Measurements from ENCODE around the gene ITPKA. TPM values are rescaled to one million over a fixed set of nuclear protein-coding genes. Genes with fewer than 3 reads are reported as not detected.

ITPKA gene
- total and polyA plus RNA-seq, 2 of the 13 experiments (the other 11 are each of a cell fraction or from before 2014, with no cell fraction given): 13.2 to 41.3 TPM

- TF ChIP-seq IKZF4 (CRISPR knock-in tag; IDR thresholded peaks at IDR 0.05; ENCODE audit: borderline replicate concordance, low read depth, not compliant biosample characterization) (peak; percentile 26), NONO (IDR thresholded peaks at IDR 0.05) (no peak), NONO (CRISPR knock-in tag; conservative IDR thresholded peaks at IDR 0.05) (0 out of 2 replicates have a peak, but pooled peaks have one; percentile 38), NFATC3 (CRISPR knock-in tag; IDR thresholded peaks at IDR 0.05) (no peak), ZBTB7A (CRISPR knock-in tag; IDR thresholded peaks at IDR 0.05) (peak; percentile 81; the same call in 1 of the 2 replicates), RFXANK (CRISPR knock-in tag; IDR thresholded peaks at IDR 0.05) (no peak), ZBTB3 (CRISPR knock-in tag; IDR thresholded peaks at IDR 0.05; ENCODE audit: borderline replicate concordance, low read depth) (no peak), ZBED4 (CRISPR knock-in tag; IDR thresholded peaks at IDR 0.05; ENCODE audit: borderline replicate concordance) (peak; percentile 73; the same call in 1 of the 2 replicates), FOXA1 (IDR thresholded peaks at IDR 0.05) (no peak), FOXA1 (CRISPR knock-in tag; IDR thresholded peaks at IDR 0.05) (0 out of 2 replicates have a peak, but pooled peaks have one; percentile 11), RFXAP (CRISPR knock-in tag; IDR thresholded peaks at IDR 0.05; ENCODE audit: borderline replicate concordance) (no peak), TFE3 (CRISPR knock-in tag; IDR thresholded peaks at IDR 0.05) (0 out of 2 replicates have a peak, but pooled peaks have one; percentile 28), ZBTB10 (CRISPR knock-in tag; IDR thresholded peaks at IDR 0.05; ENCODE audit: borderline replicate concordance) (0 out of 2 replicates have a peak, but pooled peaks have one; percentile 36), TAF15 (IDR thresholded peaks at IDR 0.05; ENCODE audit: low read depth, low read length, poor library complexity, severe bottlenecking) (peak; percentile 31), ZNF430 (CRISPR knock-in tag; IDR thresholded peaks at IDR 0.05) (no peak; the same call in 1 of the 2 replicates), ZNF205 (CRISPR knock-in tag; IDR thresholded peaks at IDR 0.05) (0 out of 2 replicates have a peak, but pooled peaks have one; percentile 40)
Measured at GRCh38 chr15:41494190-41494921, 682 bp downstream of the ITPKA start (continued).
